SK-N-SH (cell line): ENCODE results near the gene TBC1D10B. TPM values are rescaled to one million over a fixed set of nuclear protein-coding genes. Genes with fewer than 3 reads are reported as not detected.
A peak's percentile ranks its signal among the peaks of the same experiment; 100 is the strongest.

Source experiments
- CTCF ChIA-PET: fragments of 300-600, 350-600 bp; formaldehyde crosslinking; extraction: SDS; loops from one replicate; lab custom pipeline; 2021; lab: Yijun Ruan, JAX
- POLR2A ChIA-PET: fragments of 350-600 bp; sonication (Branson Sonifier 250); formaldehyde crosslinking; extraction: SDS; loops from one replicate; lab custom pipeline; 2020; ENCODE audit warnings: antibody characterized with exemption, inconsistent platforms; lab: Yijun Ruan, JAX
- DNase-seq: peaks from one replicate; pipeline ENCODE4 v3.0.0; 2012
- H2AFZ ChIP-seq: fragments of 200-600 bp; sonication (generic); 2 replicates; pipeline ENCODE4 v1.8.1; 2016; ENCODE audit warnings: antibody characterized with exemption, mild to moderate bottlenecking, low read depth
- H3F3A ChIP-seq: fragments of 200-600 bp; sonication (generic); replicated peaks from 2 replicates; pipeline ENCODE3; 2016; ENCODE audit warnings: antibody characterized with exemption, mild to moderate bottlenecking; ENCODE audit not compliant: insufficient read depth
- H3K27ac ChIP-seq, 2 experiments: fragments of 200-500 bp in 1 of 2; fragments of 200-600 bp in 1 of 2; sonication (Bioruptor generic) in 1 of 2; sonication (generic), shearing (Covaris generic) in 1 of 2; 2 replicates each; pipeline versions ENCODE4 v1.5.1 to v1.6.1; 2014 to 2016; ENCODE audit warnings: low read depth in 2 of 2, inconsistent platforms in 1 of 2, low read length in 1 of 2, mild to moderate bottlenecking in 1 of 2, mixed read lengths in 1 of 2
- H3K27me3 ChIP-seq: fragments of 200-600 bp; sonication (generic), shearing (Covaris generic); 2 replicates; pipeline ENCODE4 v1.6.1; 2016; ENCODE audit warnings: mixed run types; ENCODE audit not compliant: insufficient read depth
- H3K36me3 ChIP-seq, 2 experiments: fragments of 200-500 bp in 1 of 2; fragments of 200-600 bp in 1 of 2; sonication (Bioruptor generic) in 1 of 2; sonication (generic) in 1 of 2; replicated peaks in 1 of 2; 2 replicates each; pipeline versions ENCODE3 to v1.5.1; 2014 to 2016; ENCODE audit warnings: low read length in 1 of 2, mild to moderate bottlenecking in 1 of 2; ENCODE audit not compliant: insufficient read depth in 2 of 2, control insufficient read depth in 1 of 2
- H3K4me1 ChIP-seq, 2 experiments: fragments of 200-500 bp in 1 of 2; fragments of 200-600 bp in 1 of 2; sonication (Bioruptor generic) in 1 of 2; sonication (generic), shearing (Covaris generic) in 1 of 2; 2 replicates each; pipeline versions ENCODE4 v1.5.1 to v1.6.1; 2014 to 2016; ENCODE audit warnings: low read depth in 1 of 2, low read length in 1 of 2, mixed run types in 1 of 2; ENCODE audit not compliant: insufficient read depth in 2 of 2, control insufficient read depth in 1 of 2
- H3K4me2 ChIP-seq: fragments of 200-600 bp; sonication (generic), shearing (Covaris generic); 2 replicates; pipeline ENCODE4 v1.6.1; 2017; ENCODE audit warnings: mixed run types
- H3K4me3 ChIP-seq, 2 experiments: fragments of 200-500 bp in 1 of 2; fragments of 200-600 bp in 1 of 2; sonication (Bioruptor generic) in 1 of 2; sonication (generic), shearing (Covaris generic) in 1 of 2; 2 replicates each; pipeline versions ENCODE4 v1.5.1 to v1.8.1; 2014 to 2016; ENCODE audit warnings: low read depth in 2 of 2, inconsistent platforms in 1 of 2, low read length in 1 of 2, mild to moderate bottlenecking in 1 of 2, mixed read lengths in 1 of 2, moderate library complexity in 1 of 2
- H3K79me2 ChIP-seq: fragments of 200-600 bp; sonication (generic); 2 replicates; pipeline ENCODE4 v1.8.1; 2017; ENCODE audit warnings: mild to moderate bottlenecking; ENCODE audit not compliant: insufficient read depth
- H3K9ac ChIP-seq: fragments of 200-600 bp; sonication (generic); 2 replicates; pipeline ENCODE4 v1.6.1; 2017; ENCODE audit warnings: mixed run types
- H3K9me2 ChIP-seq: fragments of 200-600 bp; sonication (generic); 2 replicates; pipeline ENCODE4 v1.6.1; 2017; ENCODE audit warnings: mixed run types
- H3K9me3 ChIP-seq: fragments of 200-600 bp; sonication (generic); 2 replicates; pipeline ENCODE4 v1.6.1; 2017; ENCODE audit warnings: mixed run types, mild to moderate bottlenecking, moderate library complexity
- H4K20me1 ChIP-seq: fragments of 200-600 bp; sonication (generic); 2 replicates; pipeline ENCODE4 v1.6.1; 2017; ENCODE audit warnings: mild to moderate bottlenecking, mixed run types; ENCODE audit not compliant: insufficient read depth
- CHD2 ChIP-seq: fragments of 150-350 bp; IDR thresholded peaks from 2 replicates; pipeline ENCODE4 v1.6.1; 2018; ENCODE audit warnings: low read length; ENCODE audit not compliant: partially characterized antibody
- EZH2phosphoT487 ChIP-seq: fragments of 200-600 bp; sonication (generic); IDR thresholded peaks from 2 replicates; pipeline ENCODE4 v1.6.1; 2017; ENCODE audit warnings: low read depth, mixed run types, mild to moderate bottlenecking, antibody characterized with exemption, moderate library complexity, borderline replicate concordance
- FOSL2 ChIP-seq: IDR thresholded peaks from 2 replicates; pipeline ENCODE4 v1.4.0; 2012; ENCODE audit warnings: low read depth, mild to moderate bottlenecking, moderate library complexity, borderline replicate concordance
- MEF2A ChIP-seq: IDR thresholded peaks from 2 replicates; pipeline ENCODE4 v1.4.0; 2012; ENCODE audit warnings: low read depth, borderline replicate concordance
- NFIC ChIP-seq: IDR thresholded peaks from 2 replicates; pipeline ENCODE4 v1.4.0; 2012; ENCODE audit warnings: borderline replicate concordance
- NRF1 ChIP-seq: IDR thresholded peaks from 2 replicates; pipeline ENCODE4 v1.6.1; 2012; ENCODE audit warnings: low read depth, mild to moderate bottlenecking, low read length
- REST ChIP-seq: IDR thresholded peaks from 2 replicates; pipeline ENCODE4 v1.6.1; 2012; ENCODE audit warnings: mild to moderate bottlenecking, low read depth, low read length, moderate library complexity
- SIN3A ChIP-seq: IDR thresholded peaks from 2 replicates; pipeline ENCODE4 v1.6.1; 2012; ENCODE audit warnings: low read depth, mild to moderate bottlenecking, low read length, moderate library complexity, borderline replicate concordance
- SMC3 ChIP-seq: IDR thresholded peaks from 2 replicates; pipeline ENCODE4 v1.6.1; 2012; ENCODE audit warnings: low read depth, low read length, improper control_type of control experiment
- TCF12 ChIP-seq: IDR thresholded peaks from 2 replicates; pipeline ENCODE4 v1.4.0; 2012
- YY1 ChIP-seq: IDR thresholded peaks from 2 replicates; pipeline ENCODE4 v1.4.0; 2012; ENCODE audit warnings: low read depth, mild to moderate bottlenecking
- ZBTB33 ChIP-seq: IDR thresholded peaks from 2 replicates; pipeline ENCODE4 v1.4.0; 2012; ENCODE audit warnings: low read depth, borderline replicate concordance
- WGBS: methylation state at CpG from one replicate; pipeline ENCODE4 v1.1.6; 2017; ENCODE audit warnings: low lambda C conversion rate; 5-methylcytosine and 5-hydroxymethylcytosine counted together
- polyA plus RNA-seq, 3 experiments: library from polyadenylated mRNA; depleted of rRNA; stranded (reverse); fragments of >200 nt; gene quantifications; 2 replicates each; pipeline ENCODE4 v1.2.3, GENCODE V29; 2012
- TF ChIP-seq, protein P1 (sequence below): fragments of 150-350 bp; IDR thresholded peaks from 2 replicates; pipeline ENCODE4 v1.6.1; 2016; ENCODE audit warnings: mild to moderate bottlenecking, low read depth, low read length

The TBC1D10B gene
- polyA plus RNA-seq, 1 of the 3 experiments (the other 2 are of a cell fraction): 20.5 TPM

GRCh38 chr16:30368122-30368791 is 2.0 kb downstream of the TBC1D10B start:
- H3K4me2 ChIP-seq: peak overlapping the region; percentile 97
- peaks cover 4% of the 10 kb centered on the region for H3F3A ChIP-seq
- H3K36me3 ChIP-seq: peaks cover 13 to 20% of the 10 kb centered on the region in 2 experiments
- no peaks in the 10 kb centered on the region for H3K27me3 ChIP-seq
- CTCF ChIA-PET: interaction anchor here (1.1 to 1.3 kb wide), 2 partner anchors 12 to 62 kb away, joined by 3 to 4 read pairs; partner anchors contain the start of gene DCTPP1
- H2AFZ ChIP-seq: no peak overlapping the region
- peak overlapping the region; percentile 74 to 87 for H3K4me3 ChIP-seq
- DNase-seq: no peak
- H4K20me1 ChIP-seq: peaks cover 53% of the 10 kb centered on the region
- 0% methylated on average over 7 of the region's 8 CpGs for WGBS
- no peaks in the 10 kb centered on the region for H3K9me2 ChIP-seq
- peaks cover 66% of the 10 kb centered on the region for H3K79me2 ChIP-seq
- POLR2A ChIA-PET: interaction anchor here (0.6 to 3.4 kb wide), 4 partner anchors 9 to 39 kb away, joined by 3 to 19 read pairs (median 8); partner anchors contain the start of genes CD2BP2, ZNF48 and ZNF771
- TF ChIP-seq FOSL2 (no peak), SIN3A (no peak), EZH2phosphoT487 (no peak), YY1 (no peak), CHD2 (no peak), NRF1 (no peak), SMC3 (no peak), TCF12 (no peak), ZBTB33 (no peak), REST (no peak), NFIC (no peak), MEF2A (no peak)
- TF ChIP-seq, protein P1, sequence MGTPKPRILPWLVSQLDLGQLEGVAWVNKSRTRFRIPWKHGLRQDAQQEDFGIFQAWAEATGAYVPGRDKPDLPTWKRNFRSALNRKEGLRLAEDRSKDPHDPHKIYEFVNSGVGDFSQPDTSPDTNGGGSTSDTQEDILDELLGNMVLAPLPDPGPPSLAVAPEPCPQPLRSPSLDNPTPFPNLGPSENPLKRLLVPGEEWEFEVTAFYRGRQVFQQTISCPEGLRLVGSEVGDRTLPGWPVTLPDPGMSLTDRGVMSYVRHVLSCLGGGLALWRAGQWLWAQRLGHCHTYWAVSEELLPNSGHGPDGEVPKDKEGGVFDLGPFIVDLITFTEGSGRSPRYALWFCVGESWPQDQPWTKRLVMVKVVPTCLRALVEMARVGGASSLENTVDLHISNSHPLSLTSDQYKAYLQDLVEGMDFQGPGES: no peak
- peak overlapping the region; percentile 4 to 57; a peak in 2 of 4 replicates for H3K27ac ChIP-seq
- peak overlapping the region; percentile 80 for H3K9ac ChIP-seq
- H3K4me1 ChIP-seq: peaks cover 4 to 37% of the 10 kb centered on the region in 2 experiments; a peak in 3 of 4 replicates
- H3K9me3 ChIP-seq: no peaks in the 10 kb centered on the region
